GM18870 (cell line): Measurements from ENCODE around the gene TP53I11.

ENCODE experiments used
- ATAC-seq: cut with Tn5 transposase; IDR thresholded peaks from one replicate; pipeline ENCODE4 v1.9.1; 2021; ENCODE audit warnings: moderate library complexity; ENCODE audit not compliant: unreplicated experiment

TP53I11 gene

DNA sequence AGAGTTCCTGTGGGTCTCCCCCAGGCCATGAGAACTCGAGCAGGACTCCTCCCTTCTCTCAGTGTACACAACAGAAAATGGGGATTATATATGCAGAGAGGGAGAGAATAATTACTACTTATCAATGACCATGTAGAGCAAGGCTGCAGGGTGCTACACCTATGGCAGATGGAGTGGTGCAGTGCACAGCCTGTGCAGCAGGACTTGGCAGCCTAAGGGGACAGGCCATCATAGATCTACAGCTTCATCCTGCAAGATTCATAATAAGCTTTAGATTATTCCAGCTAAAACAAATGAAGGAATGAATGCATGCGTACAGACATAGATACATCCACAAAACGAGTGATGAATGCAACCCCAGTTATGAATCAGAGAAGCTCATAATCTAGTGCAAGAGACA is 8.4 kb upstream of the TP53I11 start:
- ATAC-seq, result no peak

DNA sequence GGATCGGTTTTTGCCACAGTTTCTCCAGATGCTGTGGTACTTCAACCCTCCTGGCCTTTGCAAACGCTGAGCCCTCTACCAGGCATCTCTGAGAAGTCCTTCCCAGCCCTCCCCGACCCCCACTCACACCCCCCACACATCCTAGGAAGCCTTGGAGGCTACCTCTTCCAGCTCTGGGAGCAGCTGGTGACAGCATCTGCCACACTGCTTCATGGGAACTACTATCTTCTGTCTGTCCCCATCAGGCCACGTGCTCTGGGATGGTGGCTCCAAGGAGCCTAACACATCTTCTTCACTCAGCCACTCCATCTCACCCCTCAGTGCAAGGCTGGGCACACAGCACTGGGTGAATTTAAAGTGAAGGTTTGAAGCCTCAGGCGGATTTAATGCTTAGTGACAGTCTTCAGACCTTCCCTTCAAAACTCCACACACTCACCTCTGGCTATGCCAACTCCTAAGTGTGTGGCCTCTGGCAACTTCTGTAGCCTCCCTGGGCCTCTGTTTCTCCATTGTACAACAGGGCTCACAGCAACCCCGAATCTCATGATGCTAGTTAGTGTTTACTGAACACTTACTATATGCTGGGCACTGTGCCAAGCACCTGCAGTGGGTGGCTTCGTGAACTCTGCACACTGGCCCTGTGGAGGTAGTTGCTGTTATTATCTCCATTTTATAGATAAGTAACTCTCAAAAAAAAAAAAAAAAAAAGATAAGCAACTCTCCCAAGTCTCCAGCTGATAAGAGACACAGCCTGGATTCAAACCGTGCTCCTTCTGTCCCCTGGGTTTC is 7.3 kb upstream of the TP53I11 start:
- ATAC-seq, result no peak

DNA sequence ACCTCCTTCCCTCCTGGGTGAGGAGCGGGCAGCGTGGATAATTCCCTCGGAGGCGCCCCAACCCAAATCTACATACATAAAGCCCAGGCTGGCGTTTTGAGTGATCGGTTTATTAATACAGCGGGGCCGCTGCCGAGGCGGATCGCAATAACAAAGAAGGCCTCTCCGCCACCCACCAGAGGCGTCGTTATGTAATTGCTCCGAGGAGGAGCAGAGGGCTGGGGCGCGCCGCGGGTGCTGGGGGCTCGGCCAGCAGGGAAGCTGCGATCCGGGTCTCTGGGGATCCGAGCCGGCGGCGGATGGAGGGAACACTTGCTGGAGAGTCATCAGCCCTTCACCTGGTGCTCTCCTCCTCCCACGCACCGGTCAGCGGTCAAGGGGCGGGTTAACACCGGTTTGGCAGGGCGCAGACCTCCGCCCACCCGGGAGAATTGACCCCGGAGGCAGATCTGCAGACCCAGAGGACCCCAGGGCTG is 6.4 kb upstream of the TP53I11 start:
- no peak for ATAC-seq

DNA sequence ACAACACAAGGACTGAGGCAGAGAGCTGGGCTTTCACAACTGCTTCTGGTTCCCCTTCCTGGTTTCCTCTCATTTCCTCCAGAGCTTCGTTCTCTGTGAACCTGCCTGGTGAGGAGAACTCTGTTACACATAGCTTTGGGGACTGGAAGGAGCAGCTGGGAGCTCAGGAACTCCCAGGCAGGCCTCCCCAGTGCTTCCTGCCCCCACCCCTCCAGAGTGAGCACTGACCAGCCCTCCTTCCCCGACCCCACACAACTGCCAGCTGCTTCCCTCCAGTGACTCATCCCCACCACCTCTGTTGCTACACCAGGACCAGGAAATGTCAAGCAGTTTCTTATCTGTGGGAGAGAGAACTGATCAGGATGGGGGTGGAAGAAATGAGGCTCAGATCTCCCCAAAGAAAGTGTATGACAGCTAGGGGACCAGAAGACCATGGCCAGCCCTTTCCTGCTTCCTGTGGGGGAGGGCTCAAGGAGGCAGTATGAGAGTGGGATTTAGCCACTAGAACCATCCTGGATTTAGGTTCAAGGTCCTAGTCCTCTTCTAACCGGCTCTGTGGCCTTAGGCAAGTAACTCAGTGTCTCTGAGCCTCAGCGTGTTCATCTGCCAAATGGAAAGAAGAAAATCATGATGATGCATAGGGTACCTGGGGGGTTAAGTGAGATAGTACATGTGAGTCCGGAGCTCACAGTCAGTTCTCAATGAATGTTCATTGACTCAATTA is 4.5 kb upstream of the TP53I11 start:
- no peak for ATAC-seq

DNA sequence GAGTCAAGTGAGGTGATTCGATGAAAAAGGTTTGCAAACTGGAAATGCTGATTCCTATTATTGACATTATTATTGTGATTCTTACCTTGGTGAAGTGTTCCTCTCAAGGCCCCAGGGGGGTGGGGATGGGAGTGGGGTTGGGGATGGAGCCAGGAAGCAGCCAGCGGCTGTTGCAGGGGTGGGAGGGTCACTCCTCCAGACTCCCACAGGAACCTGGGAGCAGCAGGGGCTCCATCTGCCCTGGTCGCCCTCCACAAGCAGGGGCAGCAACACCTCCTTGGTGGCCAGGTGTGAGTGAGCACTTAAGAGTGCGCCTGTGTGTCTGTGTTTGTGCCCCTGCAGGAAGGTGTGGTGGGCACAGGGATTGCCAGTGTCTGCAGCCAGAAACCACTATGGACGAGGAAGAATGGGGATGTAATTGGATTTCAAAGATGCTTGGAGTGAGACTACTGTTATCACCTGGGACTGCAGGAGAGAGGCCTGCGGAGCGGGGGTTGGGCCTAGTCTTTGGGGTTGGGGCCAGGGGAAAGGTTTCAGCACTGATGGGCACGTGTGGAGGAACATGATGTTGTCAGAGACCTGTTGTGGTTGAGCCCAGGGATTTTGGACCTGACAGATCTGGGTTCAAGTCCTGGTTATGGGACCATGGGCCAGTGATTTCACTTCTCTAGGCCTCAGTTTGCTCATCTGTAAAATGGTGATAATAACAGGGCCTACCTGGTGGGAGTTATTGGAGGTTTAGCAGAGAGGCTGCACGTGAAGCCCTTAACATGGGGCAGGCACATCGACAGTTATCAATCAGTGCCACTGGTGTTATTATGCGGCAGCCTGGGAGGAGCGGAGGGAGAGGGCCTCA is 3.6 kb upstream of the TP53I11 start:
- ATAC-seq, result no peak

DNA sequence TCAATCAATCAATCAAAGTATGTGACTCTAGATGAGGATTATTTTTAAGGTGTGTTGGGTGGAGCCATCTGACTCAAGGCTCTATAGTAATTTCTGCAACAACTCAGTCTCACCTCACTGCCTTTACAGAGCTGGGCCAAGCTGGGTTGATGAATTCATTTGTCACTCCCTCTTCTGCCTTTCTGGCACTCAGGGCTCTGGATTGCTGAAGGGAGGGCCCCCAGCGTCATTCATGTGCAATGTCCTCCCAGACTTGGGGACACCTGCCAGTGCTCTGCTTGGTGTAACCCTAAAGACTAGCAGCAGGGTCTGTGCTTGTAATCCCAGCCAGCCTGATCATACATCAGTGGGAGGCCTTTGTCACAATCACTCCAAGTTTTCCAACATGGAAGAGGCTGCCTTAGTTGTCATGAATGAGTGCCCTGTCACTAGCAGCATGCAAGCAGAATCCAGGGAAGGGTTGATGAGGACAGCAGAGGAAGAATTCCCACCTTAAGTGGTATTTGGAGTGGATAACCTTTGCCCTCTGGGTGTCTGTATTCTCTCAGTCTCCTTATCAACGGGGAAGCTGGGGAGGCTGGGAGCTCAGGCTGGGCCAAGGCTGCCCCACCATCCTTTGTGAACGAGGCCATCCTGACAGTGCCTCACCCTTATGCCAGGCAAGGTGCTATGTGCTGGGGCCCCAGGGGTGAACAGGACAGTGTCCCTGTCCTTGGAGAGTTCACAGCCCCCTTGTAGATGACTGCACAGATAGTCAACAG is 2.0 kb upstream of the TP53I11 start:
- ATAC-seq, result no peak

DNA sequence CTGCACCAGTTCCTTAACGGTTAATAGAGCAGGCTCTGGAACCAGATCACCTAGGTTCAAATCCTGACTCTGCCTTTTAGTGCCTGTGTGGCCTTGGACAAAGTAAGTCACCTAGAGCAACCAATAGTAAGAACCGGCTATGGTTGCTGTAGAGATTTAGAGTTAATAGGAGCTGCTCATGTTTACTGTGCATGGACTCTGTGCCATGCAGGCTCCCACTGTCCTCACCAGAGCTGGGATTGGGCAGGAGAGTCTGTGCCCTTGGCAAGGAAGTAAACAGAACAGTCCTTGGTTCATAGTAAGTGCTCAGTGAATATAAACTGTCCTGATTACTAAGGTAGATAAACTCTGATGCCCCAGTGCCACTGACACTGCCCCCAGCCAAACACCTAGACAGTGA is 1.4 kb upstream of the TP53I11 start:
- no peak for ATAC-seq

DNA sequence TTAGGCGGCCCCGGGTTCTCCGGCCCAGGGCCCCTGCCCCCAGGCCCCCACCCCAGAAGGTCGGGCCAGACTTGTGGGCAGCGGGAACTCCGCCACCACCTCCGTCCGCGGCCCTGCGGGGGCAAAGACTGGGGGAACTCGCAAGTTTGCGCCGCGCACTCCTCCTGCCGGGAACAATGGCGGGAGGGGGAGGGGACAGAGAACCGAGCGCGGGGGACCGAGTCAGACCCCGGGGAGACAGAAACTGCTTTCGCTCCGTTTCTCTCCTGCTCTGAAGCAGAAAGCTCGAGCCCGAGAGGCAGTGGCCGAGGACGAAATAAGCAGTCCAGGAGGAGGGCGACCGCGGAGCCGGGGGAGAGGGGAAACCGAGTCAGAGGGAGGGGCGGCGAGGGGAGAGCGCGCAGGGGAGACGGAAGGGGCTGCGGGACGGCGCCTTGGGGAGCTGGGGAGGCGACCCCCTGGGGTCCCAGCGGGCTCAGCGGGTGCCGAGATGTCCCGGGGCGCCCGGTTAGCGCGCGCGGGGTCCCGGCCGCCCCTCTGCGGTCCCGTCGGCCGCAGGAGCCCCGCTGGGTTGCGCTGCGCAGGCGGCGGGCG is 555 bp downstream of the TP53I11 start:
- no peak for ATAC-seq

DNA sequence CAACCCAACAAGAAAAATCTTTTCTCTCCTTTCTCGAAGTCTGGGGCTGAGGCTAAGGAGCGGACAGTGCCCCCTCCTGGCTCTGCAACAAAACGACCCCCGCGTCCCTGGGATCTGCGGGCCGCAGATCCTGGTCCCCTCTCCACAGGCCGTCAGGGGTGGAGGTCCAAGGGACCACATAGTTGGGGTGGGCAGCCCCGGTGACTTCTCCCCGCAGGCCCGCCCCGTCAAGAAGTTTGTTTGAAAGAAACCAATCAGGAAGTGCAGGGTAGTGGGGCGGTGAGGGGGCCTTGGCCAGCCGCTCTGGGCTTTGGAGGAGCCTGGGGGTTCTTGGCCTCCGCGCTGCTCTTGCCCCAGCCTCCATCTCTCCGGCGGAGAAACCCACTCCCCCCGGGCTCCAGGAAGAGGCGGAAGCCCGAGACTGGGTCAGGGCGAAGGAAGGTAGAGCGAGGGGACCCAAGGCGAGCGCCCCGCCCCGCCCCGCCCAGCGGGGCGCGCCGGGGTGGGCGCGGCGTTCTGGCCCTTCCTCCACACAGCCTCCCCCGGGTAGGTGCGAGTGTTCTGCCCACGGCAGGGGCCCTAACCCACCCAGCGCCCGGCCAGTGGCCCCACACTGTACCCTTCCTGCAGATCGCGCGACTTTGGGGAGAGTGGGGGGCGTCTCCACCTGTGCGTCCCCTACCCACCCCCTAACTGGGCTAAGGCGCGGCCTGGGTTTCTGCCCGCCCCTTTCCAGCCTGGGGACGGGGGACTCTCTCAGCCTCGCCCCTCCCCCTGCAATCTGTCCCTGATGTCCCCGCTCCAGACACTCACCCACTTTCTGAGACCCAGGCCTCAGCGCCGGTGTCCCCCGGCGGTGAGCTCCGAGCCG is 1.3 kb downstream of the TP53I11 start:
- no peak for ATAC-seq

DNA sequence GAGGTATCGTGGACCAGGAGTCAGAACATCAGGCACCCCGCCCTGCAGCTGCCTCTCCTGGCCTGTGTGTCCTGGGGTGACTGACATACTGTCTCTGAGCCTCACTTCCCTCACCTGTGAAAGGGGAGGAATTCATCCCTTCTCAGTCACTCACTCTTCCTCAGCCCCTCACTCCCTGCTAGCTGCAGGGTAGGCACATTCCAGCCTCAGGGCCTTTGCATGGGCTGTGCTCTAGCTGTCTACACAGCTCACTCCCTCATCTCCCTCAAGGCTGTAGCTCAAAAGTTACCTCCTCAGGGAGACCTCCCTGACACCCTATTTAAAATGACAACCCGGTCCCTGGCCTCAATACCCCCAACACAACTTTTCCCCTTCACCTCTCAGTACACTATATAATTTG is 2.5 kb downstream of the TP53I11 start:
- no peak for ATAC-seq

DNA sequence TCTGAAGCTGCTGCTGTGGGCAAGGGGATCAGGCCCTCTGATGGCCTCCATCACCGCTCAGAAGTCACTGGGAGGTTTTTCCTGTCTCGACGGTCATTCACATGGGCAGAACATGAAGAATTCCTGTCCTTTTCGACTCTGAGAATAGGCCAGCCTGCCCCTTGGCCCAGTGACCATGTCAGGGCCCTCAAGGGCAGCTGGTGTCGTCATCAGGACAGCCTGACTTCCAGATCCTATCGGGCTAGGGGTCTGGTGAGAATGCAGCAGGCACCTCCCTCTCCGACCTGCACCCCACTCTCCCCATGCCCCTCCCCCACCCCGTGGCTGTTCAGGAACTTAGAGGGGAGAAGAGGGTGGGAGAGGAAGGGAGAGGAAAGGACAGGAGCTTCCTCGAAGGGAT is 3.6 kb downstream of the TP53I11 start:
- no peak for ATAC-seq

DNA sequence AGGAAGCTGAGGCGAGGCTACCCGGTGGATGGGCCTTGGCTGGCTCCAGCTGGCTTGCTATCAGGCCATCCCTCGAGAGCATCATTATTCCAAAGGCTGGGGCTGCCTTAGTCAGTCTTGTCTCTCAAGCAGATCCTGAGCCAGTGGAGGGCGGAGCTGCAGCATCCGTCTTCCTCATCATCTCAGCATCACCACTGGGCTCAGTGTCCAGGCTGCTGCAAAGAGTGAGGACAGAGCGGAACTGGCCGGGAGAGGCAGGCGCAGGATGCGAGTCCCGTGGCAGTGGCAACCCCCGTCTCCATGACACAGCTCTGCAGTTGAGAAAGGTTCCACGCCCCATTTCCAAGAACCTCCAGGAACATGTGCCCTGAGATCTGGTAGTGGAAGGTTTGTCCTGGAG is 4.4 kb downstream of the TP53I11 start:
- ATAC-seq, result no peak

DNA sequence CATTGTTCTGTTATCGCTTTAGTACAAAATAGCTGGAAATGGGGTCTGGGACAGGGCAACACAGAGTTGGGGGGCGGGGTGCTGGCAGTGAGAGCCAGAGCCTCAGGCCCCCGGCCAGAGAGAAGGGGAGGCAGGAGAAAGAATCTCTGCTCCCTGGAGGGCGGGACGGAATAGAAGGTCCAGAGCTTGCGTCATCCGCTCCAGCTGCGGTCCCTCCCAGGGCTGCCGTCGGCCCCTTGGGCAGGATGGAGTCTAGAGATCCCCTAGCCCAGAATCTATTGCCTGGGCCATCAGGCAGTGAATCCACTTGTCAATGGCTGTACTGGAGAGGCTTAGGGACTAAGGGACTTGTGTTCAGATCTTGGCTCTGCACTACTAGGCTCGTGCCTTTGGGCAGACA is 5.0 kb downstream of the TP53I11 start:
- ATAC-seq, result no peak

DNA sequence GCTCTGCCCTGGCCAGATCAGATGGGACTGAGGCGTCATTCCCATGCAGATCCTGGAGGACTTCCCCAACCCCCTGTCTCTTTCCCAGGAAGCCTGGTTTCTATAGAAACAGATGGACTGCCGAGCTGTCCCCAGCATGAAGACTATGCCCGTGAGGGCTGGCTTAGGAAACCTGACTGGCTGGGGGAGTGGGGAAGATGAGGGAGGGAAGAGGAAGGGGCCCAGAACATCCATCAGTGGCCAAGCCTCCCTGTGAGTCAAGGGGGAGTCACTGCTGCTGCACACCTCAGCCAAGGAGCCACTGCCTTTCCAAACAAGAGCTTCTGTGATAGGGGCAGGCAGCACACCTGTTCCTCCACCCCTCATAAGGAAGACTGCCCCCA is 5.8 kb downstream of the TP53I11 start:
- ATAC-seq, result no peak

DNA sequence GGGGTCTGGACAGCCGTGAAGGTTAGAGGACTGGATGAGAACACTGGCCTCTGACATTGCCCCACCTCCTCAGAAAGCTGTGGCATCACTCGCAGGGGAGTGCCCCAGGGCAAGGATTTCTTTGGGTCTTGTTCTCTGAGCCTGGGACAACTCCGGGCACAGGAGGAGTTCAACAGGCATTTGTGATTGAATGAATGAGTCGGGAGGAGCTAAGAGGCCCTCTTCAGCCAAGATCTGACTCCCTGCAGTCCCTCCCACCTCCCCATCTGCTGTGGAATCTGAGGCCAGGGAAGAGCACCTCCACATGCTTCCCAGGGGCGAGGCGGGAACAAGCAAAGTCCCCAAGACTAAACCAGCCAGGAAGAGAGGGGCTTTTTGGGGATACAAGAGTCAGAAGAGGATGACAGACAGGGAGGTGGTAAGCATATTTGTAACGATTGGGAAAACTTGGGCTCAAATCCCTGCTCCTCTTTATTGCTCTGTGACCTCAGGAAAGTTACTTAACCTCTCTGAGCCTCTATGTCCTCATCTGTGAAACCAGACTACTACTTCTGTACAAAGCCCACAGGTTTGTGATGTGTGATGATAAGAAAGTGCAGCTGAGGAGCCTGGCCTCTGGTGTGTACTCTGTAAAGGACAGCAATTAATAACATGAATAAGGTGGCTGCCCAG is 6.4 kb downstream of the TP53I11 start:
- ATAC-seq, result no peak

DNA sequence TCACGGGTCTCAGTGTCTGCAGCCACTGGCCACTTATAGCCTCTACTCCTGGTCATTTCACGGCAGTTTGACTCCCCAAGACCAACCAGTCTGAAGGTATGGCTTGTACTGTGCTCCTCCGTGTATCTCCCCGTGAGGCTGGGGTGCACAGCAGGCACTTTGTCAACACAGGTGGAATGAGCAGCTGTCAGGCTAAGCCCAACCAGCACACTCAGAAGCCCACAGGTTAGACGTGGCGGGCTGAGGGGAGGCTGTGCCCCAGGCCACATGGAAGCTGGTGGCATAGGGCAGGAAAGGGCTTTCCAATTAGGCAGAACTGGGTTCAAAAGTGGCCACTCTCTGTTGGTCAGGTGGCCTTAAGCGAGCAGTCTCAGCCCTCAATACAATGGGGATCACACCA is 7.0 kb downstream of the TP53I11 start:
- ATAC-seq, result no peak

DNA sequence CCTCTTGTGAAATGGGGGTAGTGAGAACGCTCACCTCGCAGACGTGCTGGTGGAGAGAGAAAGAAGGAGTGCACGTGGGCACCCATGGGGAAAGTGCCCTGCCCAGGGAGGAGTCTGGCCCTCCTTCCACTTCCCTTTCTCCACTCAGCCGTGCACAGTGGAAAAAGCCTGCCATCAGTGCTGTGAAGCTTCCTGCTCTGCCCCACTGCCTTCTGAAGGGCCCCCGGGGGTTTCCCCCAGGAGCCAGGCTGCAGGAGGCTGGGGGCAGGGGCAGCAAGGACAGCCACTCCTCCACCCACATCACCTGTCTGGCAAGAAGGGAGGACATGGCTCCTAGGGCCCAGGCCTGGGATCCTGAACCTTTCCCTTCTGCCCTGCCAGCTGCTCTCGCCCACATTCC is 7.6 kb downstream of the TP53I11 start:
- ATAC-seq, result peak; percentile 82

DNA sequence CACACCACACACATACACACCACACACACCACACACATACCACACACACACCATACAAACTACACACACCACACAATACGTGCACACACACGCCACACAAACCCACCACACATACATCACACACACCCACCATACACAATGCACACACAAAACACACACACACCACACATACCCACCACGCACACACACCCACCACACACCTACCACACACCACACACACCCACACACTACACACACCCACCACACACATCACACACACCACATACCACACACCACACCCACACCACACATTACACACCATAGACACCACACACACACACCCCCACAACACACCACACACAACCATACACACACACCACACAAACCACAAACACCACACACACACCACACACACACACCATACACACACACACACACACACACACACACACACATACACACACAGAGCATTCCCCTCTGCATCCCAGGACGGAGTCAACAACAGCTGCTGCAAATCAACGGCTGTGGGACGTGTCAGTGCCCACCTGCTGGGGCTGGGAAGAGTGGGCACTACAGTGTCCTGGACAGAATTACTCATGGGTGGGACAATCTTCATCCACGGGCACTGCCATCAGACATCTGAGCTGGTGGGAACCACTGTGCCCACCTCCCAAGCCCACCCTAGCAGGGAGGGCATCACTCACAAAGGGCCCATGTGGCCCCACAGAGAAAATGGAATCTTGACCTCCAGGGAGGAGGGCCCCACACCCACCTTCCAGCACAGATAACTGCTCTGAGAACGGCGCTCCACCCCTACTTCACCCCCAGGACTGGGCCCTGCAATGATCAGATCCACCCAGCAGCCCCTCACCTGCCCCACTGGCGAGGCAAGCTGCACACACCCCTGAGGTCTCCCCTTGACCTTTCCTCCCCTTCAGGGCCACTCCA is 8.4 kb downstream of the TP53I11 start:
- no peak for ATAC-seq
